GM12878 (cell line): ENCODE results near the gene WDR74. TPM values are rescaled to one million over a fixed set of nuclear protein-coding genes. Genes with fewer than 3 reads are reported as not detected.
A peak's percentile ranks its signal among the peaks of the same experiment; 100 is the strongest.

Source experiments
- CHD2 ChIP-seq: IDR thresholded peaks from 2 replicates; pipeline ENCODE4 v1.6.1; 2011; ENCODE audit warnings: low read depth, low read length, improper control_type of control experiment, borderline replicate concordance
- CUX1 ChIP-seq: IDR thresholded peaks from 2 replicates; pipeline ENCODE4 v1.6.1; 2012; ENCODE audit warnings: improper control_type of control experiment, low read depth, low read length; ENCODE audit not compliant: insufficient replicate concordance
- EGR1 ChIP-seq, 2 experiments: IDR thresholded peaks; 1 replicate in 1 of 2; 2 replicates in 1 of 2; pipeline ENCODE4 v1.6.1; 2011 to 2012; ENCODE audit warnings: low read depth in 2 of 2, low read length in 2 of 2, borderline replicate concordance in 1 of 2, mild to moderate bottlenecking in 1 of 2, moderate library complexity in 1 of 2
- ESRRA ChIP-seq: IDR thresholded peaks from 2 replicates; pipeline ENCODE4 v1.6.1; 2012; ENCODE audit warnings: mild to moderate bottlenecking, low read length, improper control_type of control experiment
- FOS ChIP-seq: IDR thresholded peaks from 3 replicates; pipeline ENCODE4 v1.6.1; 2011; ENCODE audit warnings: borderline replicate concordance; ENCODE audit not compliant: insufficient read length; ENCODE audit errors: extremely low read depth
- GABPA ChIP-seq: IDR thresholded peaks from 2 replicates; pipeline ENCODE4 v1.6.1; 2014; ENCODE audit warnings: antibody characterized with exemption, low read depth, mild to moderate bottlenecking, inconsistent platforms
- HDGF ChIP-seq: fragments of 450-650 bp; IDR thresholded peaks from 2 replicates; pipeline ENCODE4 v1.6.1; 2016; ENCODE audit warnings: antibody characterized with exemption
- NFYA ChIP-seq: IDR thresholded peaks from 2 replicates; pipeline ENCODE4 v1.6.1; 2011; ENCODE audit warnings: low read depth, mild to moderate bottlenecking, low read length, improper control_type of control experiment, borderline replicate concordance
- SREBF1 ChIP-seq: IDR thresholded peaks from 2 replicates; pipeline ENCODE4 v1.6.1; 2012; ENCODE audit warnings: mild to moderate bottlenecking, low read length
- SUPT20H ChIP-seq: IDR thresholded peaks from 2 replicates; pipeline ENCODE4 v1.6.1; 2011; ENCODE audit warnings: low read depth, mild to moderate bottlenecking, low read length, moderate library complexity, borderline replicate concordance; ENCODE audit not compliant: control insufficient read depth
- ZBTB11 ChIP-seq: fragments of 450-650 bp; formaldehyde crosslinking; IDR thresholded peaks from 2 replicates; pipeline ENCODE4 v1.5.0; 2022; ENCODE audit warnings: mild to moderate bottlenecking, missing genetic modification characterization
- polyA plus RNA-seq, 11 experiments: library from polyadenylated mRNA; depleted of rRNA in 4 of 11; unstranded in 6 of 11; stranded (reverse) in 5 of 11; fragments of >200 nt; fragmentation: Nextera tagmentation in 4 of 11; fragmentation: Illumina TruSeq in 1 of 11; extraction: Ambion mirVana in 4 of 11; extraction: Trizol in 1 of 11; gene quantifications; 1 replicate in 1 of 11; 2 replicates in 10 of 11; pipeline versions ENCODE4 v1.2.1 to v1.2.3, GENCODE V29; 2011 to 2016; ENCODE audit warnings: inconsistent platforms in 2 of 11, missing spikeins in 2 of 11, low read depth in 1 of 11
- total RNA-seq, 4 experiments: library from RNA; depleted of rRNA in 3 of 4; stranded (reverse); fragments of >200 nt in 3 of 4; fragmentation: Illumina TruSeq in 1 of 4; extraction: Trizol in 1 of 4; gene quantifications; 2 replicates each; pipeline versions ENCODE4 v1.2.1 to v1.2.3, GENCODE V29; 2013 to 2021
- TF ChIP-seq, protein P1 (sequence below), 3 experiments: IDR thresholded peaks in 2 of 3; conservative IDR thresholded peaks in 1 of 3; 2 replicates each; pipeline ENCODE4 v1.5.1; 2011; ENCODE audit warnings: low read depth in 3 of 3, low read length in 3 of 3, mild to moderate bottlenecking in 3 of 3, control low read depth in 2 of 3, moderate library complexity in 2 of 3, inconsistent platforms in 1 of 3, mixed read lengths in 1 of 3; ENCODE audit not compliant: control insufficient read depth in 2 of 3, insufficient read depth in 1 of 3; ENCODE audit errors: extremely low read depth in 1 of 3
- TF ChIP-seq, protein P2 (sequence below): fragments of 450-650 bp; IDR thresholded peaks from 2 replicates; pipeline ENCODE4 v1.6.1; 2014; ENCODE audit warnings: mild to moderate bottlenecking

Gene WDR74
- total and polyA plus RNA-seq, 10 of the 15 experiments (the other 5 are each of a cell fraction or from before 2014, with no cell fraction given), result 18.2 to 103 (median 60.7) TPM

GRCh38 chr11:62839050-62839945 lies at the start of gene WDR74 (continued):
- TF ChIP-seq ZBTB11 (CRISPR knock-in tag), result no peak
- peak; percentile 26; the same call in 1 of the 2 replicates for TF ChIP-seq ESRRA
- no peak for TF ChIP-seq FOS
- TF ChIP-seq SUPT20H, result no peak
- no peak for TF ChIP-seq NFYA
- no peak for TF ChIP-seq SREBF1
- TF ChIP-seq CHD2, result peak; percentile 71
- TF ChIP-seq, protein P1, sequence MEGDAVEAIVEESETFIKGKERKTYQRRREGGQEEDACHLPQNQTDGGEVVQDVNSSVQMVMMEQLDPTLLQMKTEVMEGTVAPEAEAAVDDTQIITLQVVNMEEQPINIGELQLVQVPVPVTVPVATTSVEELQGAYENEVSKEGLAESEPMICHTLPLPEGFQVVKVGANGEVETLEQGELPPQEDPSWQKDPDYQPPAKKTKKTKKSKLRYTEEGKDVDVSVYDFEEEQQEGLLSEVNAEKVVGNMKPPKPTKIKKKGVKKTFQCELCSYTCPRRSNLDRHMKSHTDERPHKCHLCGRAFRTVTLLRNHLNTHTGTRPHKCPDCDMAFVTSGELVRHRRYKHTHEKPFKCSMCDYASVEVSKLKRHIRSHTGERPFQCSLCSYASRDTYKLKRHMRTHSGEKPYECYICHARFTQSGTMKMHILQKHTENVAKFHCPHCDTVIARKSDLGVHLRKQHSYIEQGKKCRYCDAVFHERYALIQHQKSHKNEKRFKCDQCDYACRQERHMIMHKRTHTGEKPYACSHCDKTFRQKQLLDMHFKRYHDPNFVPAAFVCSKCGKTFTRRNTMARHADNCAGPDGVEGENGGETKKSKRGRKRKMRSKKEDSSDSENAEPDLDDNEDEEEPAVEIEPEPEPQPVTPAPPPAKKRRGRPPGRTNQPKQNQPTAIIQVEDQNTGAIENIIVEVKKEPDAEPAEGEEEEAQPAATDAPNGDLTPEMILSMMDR (IDR thresholded peaks at IDR 0.05 in 2 of 3, conservative IDR thresholded peaks at IDR 0.05 in 1 of 3; ENCODE audit: control insufficient read depth in 2 of 3, extremely low read depth in 1 of 3, insufficient read depth in 1 of 3, low read depth in 3 of 3, low read length in 3 of 3), result no peak
- peak; percentile 55 for TF ChIP-seq CUX1
- peak; percentile 85; the same call in 1 of the 2 replicates for TF ChIP-seq HDGF
- TF ChIP-seq, protein P2, sequence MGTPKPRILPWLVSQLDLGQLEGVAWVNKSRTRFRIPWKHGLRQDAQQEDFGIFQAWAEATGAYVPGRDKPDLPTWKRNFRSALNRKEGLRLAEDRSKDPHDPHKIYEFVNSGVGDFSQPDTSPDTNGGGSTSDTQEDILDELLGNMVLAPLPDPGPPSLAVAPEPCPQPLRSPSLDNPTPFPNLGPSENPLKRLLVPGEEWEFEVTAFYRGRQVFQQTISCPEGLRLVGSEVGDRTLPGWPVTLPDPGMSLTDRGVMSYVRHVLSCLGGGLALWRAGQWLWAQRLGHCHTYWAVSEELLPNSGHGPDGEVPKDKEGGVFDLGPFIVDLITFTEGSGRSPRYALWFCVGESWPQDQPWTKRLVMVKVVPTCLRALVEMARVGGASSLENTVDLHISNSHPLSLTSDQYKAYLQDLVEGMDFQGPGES, result no peak
- peak in 1 of 2 experiments; percentile 38; a peak in 1 of 3 replicates for TF ChIP-seq EGR1 (IDR thresholded peaks at IDR 0.05; ENCODE audit: borderline replicate concordance in 1 of 2, low read depth in 2 of 2, low read length in 2 of 2)
- peak; percentile 93 for TF ChIP-seq GABPA
